ENCODE data around the gene TGFBI.

- TF ChIP-seq CTCF (IDR thresholded peaks at IDR 0.05) (no peak), POLR2A (IDR thresholded peaks at IDR 0.05) (no peak)
Measured at GRCh38 chr5:136022965-136023364, 5.8 kb upstream of the TGFBI start.
